GM18526 (cell line): ENCODE measurements around the gene STIM2.

ENCODE experiments used
- POLR2A ChIP-seq: IDR thresholded peaks from 3 replicates; pipeline ENCODE4 v1.6.1; 2011; ENCODE audit not compliant: insufficient read length; ENCODE audit errors: extremely low read depth

STIM2 gene

GRCh38 chr4:26860922-26861433 lies 337 bp downstream of the STIM2 start:
- no peak for TF ChIP-seq POLR2A

DNA sequence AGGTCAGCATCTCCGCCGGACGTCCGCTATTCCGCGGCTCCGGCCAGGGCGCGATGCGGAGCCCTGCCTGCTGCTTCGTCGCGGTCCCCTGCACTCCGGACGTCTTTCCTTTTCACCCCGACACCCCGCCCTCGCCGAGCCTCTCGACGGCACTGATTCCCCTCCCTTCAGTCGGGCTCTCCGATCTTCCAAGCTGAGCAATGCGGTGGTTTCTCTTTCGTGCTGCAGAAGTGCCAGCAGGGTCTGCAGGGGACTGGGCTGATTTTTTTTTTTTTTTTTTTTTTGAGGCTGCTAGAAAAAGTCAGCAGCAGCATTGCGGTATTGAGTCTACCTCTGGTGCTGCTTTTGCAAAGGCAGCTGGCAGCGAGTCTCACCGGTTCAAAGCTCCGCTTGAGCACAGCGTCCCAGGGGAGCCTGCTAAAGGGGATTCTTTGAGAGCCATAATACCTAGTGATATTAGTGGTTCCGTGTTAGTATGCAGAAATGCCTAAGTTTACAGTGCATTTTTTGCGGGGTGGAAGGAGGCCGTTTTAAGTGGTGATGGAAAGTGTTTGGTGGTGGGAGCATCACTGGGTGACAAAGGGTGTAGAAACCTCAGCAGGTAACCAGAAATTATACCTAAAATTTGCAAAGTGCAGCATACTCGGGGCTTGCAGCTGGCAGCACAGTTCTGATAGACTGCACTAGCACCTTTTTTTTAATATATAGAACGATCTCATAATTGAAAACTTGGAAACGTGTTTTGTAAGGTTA lies 969 bp downstream of the STIM2 start:
- no peak for TF ChIP-seq POLR2A

- no peak for TF ChIP-seq POLR2A
These were observed 1.8 kb downstream of the STIM2 start for GRCh38 chr4:26862381-26862915.

DNA sequence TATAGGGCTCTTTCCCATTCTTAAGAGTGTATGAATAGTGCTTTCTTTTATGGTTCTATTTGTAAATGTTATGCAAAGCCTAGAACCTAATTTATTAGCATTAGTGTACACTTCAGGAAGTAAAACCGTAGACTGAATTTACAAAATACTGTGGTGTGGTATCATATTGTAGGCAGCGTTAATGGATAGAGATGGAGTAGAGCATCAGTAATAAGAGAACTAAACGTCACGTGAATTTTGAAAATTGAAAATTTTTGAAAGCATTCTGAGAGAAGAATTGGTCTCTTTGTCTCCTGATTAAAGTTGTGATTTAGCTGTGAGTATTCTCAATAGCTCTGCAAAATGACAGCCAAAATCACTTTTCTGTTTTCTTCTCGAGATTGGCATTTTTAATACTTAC lies 2.9 kb downstream of the STIM2 start:
- no peak for TF ChIP-seq POLR2A

GRCh38 chr4:26864899-26865298 lies 4.3 kb downstream of the STIM2 start:
- no peak for TF ChIP-seq POLR2A

GRCh38 chr4:26866203-26866602 lies 5.6 kb downstream of the STIM2 start:
- TF ChIP-seq POLR2A: no peak

DNA sequence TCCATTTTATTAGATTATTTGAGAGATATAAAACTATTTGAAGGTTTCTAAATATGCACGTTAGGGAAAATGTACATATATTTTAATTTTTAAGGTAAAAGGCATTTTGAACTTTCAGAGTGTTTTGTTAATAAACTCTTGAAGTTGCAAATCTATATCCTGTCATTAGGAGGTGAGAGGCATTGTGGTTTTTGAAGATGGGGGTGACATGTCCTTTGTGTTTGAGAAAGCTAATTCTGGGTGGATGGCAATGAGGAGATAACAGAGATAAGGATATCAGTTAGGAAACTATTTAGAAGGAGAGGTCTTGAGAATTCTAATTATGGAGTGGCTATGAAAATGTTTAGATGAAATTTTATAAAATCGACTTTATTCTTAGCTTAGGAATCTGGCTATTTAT lies 6.1 kb downstream of the STIM2 start:
- no peak for TF ChIP-seq POLR2A

- TF ChIP-seq POLR2A: no peak
These were observed 7.5 kb downstream of the STIM2 start for GRCh38 chr4:26867914-26868684.

- TF ChIP-seq POLR2A: no peak
These were observed 10.1 kb downstream of the STIM2 start for GRCh38 chr4:26870576-26871262.

GRCh38 chr4:26871611-26872010 lies 11.0 kb downstream of the STIM2 start:
- TF ChIP-seq POLR2A: no peak

GRCh38 chr4:26873391-26874026 lies 12.9 kb downstream of the STIM2 start:
- TF ChIP-seq POLR2A: no peak

- TF ChIP-seq POLR2A: no peak
These were observed 13.5 kb downstream of the STIM2 start for GRCh38 chr4:26874110-26874509.

DNA sequence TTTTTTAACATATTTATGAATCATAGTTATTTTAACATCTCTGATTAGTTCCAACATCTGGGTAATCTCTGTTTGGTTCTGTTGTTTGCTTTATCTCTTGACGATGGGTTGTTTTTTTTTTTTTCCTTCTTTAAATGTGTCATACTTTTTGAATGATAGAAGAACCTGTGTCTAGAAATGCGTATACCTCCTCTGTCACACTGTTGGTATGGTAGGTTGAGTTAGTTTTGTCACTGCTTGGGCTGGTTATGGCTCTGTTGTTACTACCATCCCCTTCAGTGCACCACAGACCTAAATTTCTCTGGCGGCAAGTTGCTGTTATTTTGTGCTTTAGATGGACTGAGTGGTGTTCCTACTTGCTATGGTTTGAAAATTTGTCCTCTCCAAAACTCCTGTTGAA lies 16.8 kb downstream of the STIM2 start:
- TF ChIP-seq POLR2A: no peak

- no peak for TF ChIP-seq POLR2A
These were observed 17.3 kb downstream of the STIM2 start for GRCh38 chr4:26877961-26878360.

DNA sequence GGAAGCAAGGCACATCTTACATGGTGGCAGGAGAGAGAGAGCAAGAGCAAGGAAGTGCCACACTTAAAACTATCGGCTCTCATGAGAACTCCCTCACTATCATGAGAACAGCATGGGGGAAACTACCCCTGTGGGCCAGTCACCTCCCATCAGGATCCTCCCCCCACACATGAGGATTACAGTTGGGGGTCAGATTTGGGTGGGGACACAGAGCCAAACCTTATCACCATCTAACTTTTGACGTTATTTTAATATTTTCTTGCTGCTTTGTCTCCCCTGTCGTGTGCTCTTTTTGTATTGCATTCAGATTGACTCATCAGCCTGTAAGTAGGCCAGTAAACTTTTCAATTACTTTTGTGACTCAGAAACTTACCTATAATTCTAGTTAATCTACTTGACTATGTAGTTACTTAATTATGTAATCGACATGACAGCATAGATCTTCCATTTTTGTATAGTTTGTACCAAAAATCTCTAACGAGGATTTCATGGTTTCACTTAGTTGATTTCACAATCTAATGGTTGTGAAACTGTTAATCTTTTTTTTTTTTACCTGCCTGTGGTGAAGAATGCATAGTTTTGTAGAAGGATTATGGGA lies 18.3 kb downstream of the STIM2 start:
- no peak for TF ChIP-seq POLR2A
